Lower leg skin (tissue), 3 donors: ENCODE results near the gene SOWAHC.

Experiments used
- CTCF ChIP-seq, 3 donors: fragments of 450-650 bp; IDR thresholded peaks; one replicate each; pipeline ENCODE4 v1.5.1; 2016; ENCODE audit warnings: antibody characterized with exemption in 3 of 3, mild to moderate bottlenecking in 3 of 3, moderate library complexity in 2 of 3
- POLR2A ChIP-seq, 2 donors: fragments of 450-650 bp; IDR thresholded peaks; one replicate each; pipeline ENCODE4 v1.6.1; 2016 to 2017; ENCODE audit warnings: antibody characterized with exemption in 2 of 2, mild to moderate bottlenecking in 1 of 2, moderate library complexity in 1 of 2

DNA sequence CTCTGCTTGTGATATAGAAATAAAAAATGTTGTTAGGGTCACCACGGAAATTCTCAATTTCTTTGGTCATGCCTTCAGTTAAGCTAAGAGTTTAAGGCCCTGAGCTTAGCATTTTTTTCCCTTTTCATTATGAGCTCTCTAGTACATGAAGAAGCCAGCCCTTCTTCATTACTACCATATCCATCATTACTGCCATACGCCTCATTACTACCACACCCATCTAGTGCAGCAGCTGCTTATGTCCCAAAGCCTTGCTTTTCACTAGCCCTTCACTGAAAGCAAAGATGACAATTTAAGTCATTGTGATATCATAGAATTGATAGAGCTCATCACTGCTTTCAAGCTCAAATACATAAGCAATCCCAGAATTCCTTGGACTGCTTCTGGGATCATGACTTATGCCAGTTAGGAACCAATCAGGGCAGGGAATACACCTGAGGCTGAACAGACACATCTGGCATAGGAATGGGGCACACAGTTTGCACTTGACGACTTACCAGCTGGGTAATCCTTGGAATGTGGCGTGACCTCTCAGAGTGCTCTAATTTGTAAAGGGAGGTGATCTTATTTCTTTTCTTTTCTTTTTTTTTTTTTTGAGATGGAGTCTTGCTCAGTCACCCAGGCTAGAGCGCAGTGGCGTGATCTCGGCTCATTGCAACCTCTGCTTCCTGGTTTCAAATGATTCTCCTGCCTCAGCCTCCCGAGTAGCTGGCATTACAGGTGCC is 40.3 kb downstream of the SOWAHC start:
- TF ChIP-seq CTCF (IDR thresholded peaks at IDR 0.05): no peak
- TF ChIP-seq POLR2A (IDR thresholded peaks at IDR 0.05): no peak
